PC-9 (cell line): Measurements from ENCODE around the gene GDF2. TPM values are rescaled to one million over a fixed set of nuclear protein-coding genes. Genes with fewer than 3 reads are reported as not detected.

ENCODE experiments used
- BruUV-seq: library from RNA; stranded (reverse); fragments of 400-500 nt; replicated peaks from 2 replicates; lab custom pipeline; 2021; lab: Mats Ljungman, UMichigan
- CTCF ChIA-PET: fragments of 300-600 bp; sonication (Branson Sonifier 250); formaldehyde crosslinking; loops from one replicate; lab custom pipeline; 2022; ENCODE audit warnings: antibody characterized with exemption; lab: Charles Lee
- POLR2A ChIA-PET: fragments of 300-600 bp; sonication (Branson Sonifier 250); formaldehyde crosslinking; loops from one replicate; lab custom pipeline; 2022; ENCODE audit warnings: antibody characterized with exemption; ENCODE audit not compliant: unreplicated experiment; lab: Charles Lee
- DNase-seq, 2 experiments: peaks; one replicate each; pipeline versions ENCODE4 v3.0.0 to v3.0.0-alpha.2; 2015 to 2022; ENCODE audit warnings: mixed read lengths in 1 of 2
- H2AFZ ChIP-seq: fragments of 200-600 bp; sonication (generic); 2 replicates; pipeline ENCODE4 v1.8.1; 2017; ENCODE audit warnings: antibody characterized with exemption
- H3F3A ChIP-seq: fragments of 200-600 bp; sonication (generic); 2 replicates; pipeline ENCODE4 v1.8.1; 2017; ENCODE audit warnings: antibody characterized with exemption, mild to moderate bottlenecking, low read depth; ENCODE audit not compliant: insufficient read depth
- H3K27ac ChIP-seq: fragments of 200-600 bp; sonication (generic); 2 replicates; pipeline ENCODE4 v1.6.1; 2016; ENCODE audit warnings: mixed run types
- H3K27me3 ChIP-seq: fragments of 200-600 bp; sonication (generic); 2 replicates; pipeline ENCODE4 v1.6.1; 2016; ENCODE audit warnings: low read depth, mixed run types; ENCODE audit not compliant: insufficient read depth
- H3K36me3 ChIP-seq: fragments of 200-600 bp; sonication (generic); 2 replicates; pipeline ENCODE4 v1.6.1; 2016; ENCODE audit warnings: low read depth, mixed run types
- H3K4me1 ChIP-seq: fragments of 200-600 bp; sonication (generic); replicated peaks from 2 replicates; pipeline ENCODE4 v1.6.1; 2016; ENCODE audit warnings: mixed run types; ENCODE audit not compliant: insufficient read depth
- H3K4me2 ChIP-seq: fragments of 200-600 bp; sonication (generic); 2 replicates; pipeline ENCODE4 v1.6.1; 2017; ENCODE audit warnings: mixed run types
- H3K4me3 ChIP-seq: fragments of 200-600 bp; sonication (generic); 2 replicates; pipeline ENCODE4 v1.6.1; 2016; ENCODE audit warnings: mixed run types
- H3K79me2 ChIP-seq: fragments of 200-600 bp; sonication (generic); 2 replicates; pipeline ENCODE4 v1.6.1; 2017; ENCODE audit warnings: low read depth, mixed run types
- H3K9me2 ChIP-seq: fragments of 200-600 bp; sonication (generic); 2 replicates; pipeline ENCODE4 v1.8.1; 2017; ENCODE audit warnings: mild to moderate bottlenecking; ENCODE audit not compliant: insufficient read depth
- H3K9me3 ChIP-seq: fragments of 200-600 bp; sonication (generic); 2 replicates; pipeline ENCODE4 v1.8.1; 2016; ENCODE audit warnings: low read depth; ENCODE audit not compliant: insufficient read depth
- H4K20me1 ChIP-seq: fragments of 200-600 bp; sonication (generic); 2 replicates; pipeline ENCODE4 v1.8.1; 2017; ENCODE audit not compliant: insufficient read depth
- EZH2 ChIP-seq: fragments of 200-600 bp; sonication (generic); IDR thresholded peaks from 2 replicates; pipeline ENCODE4 v1.8.0; 2017; ENCODE audit warnings: antibody characterized with exemption, low read depth
- intact Hi-C: fragments of 100-400 bp; cut with micrococcal nuclease; formaldehyde crosslinking; loops from one replicate; pipeline ENCODE4 v1.10.0; 2022; ENCODE audit not compliant: unreplicated experiment
- total RNA-seq: library from RNA; stranded (reverse); gene quantifications from 2 replicates; pipeline ENCODE4 v1.2.3, GENCODE V29; 2021
- TF ChIP-seq, protein P1 (sequence below): fragments of 200-600 bp; sonication (generic); conservative IDR thresholded peaks from 2 replicates; pipeline ENCODE4 v1.6.1; 2017; ENCODE audit warnings: mixed run types, antibody characterized with exemption, mild to moderate bottlenecking, moderate library complexity

Gene GDF2
- total RNA-seq, 1 experiment from 2014 or later, result not detected

- H3K27ac ChIP-seq, result no peak overlapping the region
- CTCF ChIA-PET, result no interaction called here
- no peak overlapping the region for H3K4me3 ChIP-seq
- H3K27me3 ChIP-seq, result peaks cover 10% of the 10 kb centered on the region
- H3K9me2 ChIP-seq, result no peaks in the 10 kb centered on the region
- H2AFZ ChIP-seq, result no peak overlapping the region
- H3F3A ChIP-seq, result no peaks in the 10 kb centered on the region
- H3K4me1 ChIP-seq, result no peaks in the 10 kb centered on the region
- H3K9me3 ChIP-seq, result no peaks in the 10 kb centered on the region
- no peaks in the 10 kb centered on the region for H3K79me2 ChIP-seq
- DNase-seq, result no peak
- no peaks in the 10 kb centered on the region for H3K36me3 ChIP-seq
- POLR2A ChIA-PET, result no interaction called here
- no TSS peak for BruUV-seq
- no peak overlapping the region for H3K4me2 ChIP-seq
- TF ChIP-seq, protein P1, sequence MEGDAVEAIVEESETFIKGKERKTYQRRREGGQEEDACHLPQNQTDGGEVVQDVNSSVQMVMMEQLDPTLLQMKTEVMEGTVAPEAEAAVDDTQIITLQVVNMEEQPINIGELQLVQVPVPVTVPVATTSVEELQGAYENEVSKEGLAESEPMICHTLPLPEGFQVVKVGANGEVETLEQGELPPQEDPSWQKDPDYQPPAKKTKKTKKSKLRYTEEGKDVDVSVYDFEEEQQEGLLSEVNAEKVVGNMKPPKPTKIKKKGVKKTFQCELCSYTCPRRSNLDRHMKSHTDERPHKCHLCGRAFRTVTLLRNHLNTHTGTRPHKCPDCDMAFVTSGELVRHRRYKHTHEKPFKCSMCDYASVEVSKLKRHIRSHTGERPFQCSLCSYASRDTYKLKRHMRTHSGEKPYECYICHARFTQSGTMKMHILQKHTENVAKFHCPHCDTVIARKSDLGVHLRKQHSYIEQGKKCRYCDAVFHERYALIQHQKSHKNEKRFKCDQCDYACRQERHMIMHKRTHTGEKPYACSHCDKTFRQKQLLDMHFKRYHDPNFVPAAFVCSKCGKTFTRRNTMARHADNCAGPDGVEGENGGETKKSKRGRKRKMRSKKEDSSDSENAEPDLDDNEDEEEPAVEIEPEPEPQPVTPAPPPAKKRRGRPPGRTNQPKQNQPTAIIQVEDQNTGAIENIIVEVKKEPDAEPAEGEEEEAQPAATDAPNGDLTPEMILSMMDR, result no peak
- TF ChIP-seq EZH2, result no peak
- intact Hi-C loops, result no loop called here
- no peaks in the 10 kb centered on the region for H4K20me1 ChIP-seq
Observed at GRCh38 chr10:47296156-47296894, 25.9 kb upstream of the GDF2 start.

DNA sequence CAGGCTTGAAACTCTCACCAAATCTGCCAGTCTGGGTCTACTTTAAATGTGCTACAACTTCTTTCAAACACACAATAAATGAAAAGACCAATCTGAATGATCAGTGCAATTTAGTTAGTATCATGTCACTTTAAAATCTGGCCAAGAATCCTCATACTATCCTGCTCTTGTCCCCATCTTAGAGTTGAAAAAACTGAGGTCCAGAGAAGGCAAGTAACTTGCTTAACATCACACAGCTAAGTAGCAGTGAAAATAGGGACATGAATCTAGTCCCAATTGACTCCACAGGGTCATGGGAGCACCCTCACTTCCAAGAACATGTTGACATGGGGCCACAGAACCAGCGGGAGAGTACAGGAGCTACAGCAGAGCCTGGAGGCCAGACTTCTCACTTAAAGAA, 25.3 kb upstream of the GDF2 start:
- DNase-seq, result no peak
- Histone ChIP-seq H3K79me2 (no peaks in the 10 kb centered on the region), H3K36me3 (no peaks in the 10 kb centered on the region), H3K27ac (no peak overlapping the region), H3K9me3 (no peaks in the 10 kb centered on the region), H3K4me3 (no peak overlapping the region), H2AFZ (no peak overlapping the region), H3F3A (no peaks in the 10 kb centered on the region), H3K4me1 (no peaks in the 10 kb centered on the region), H4K20me1 (no peaks in the 10 kb centered on the region), H3K9me2 (no peaks in the 10 kb centered on the region), H3K27me3 (peaks cover 9% of the 10 kb centered on the region; the same call in 1 of the 2 replicates), H3K4me2 (no peak overlapping the region)
- no TSS peak for BruUV-seq
- ChIA-PET CTCF (interaction anchor here (0.8 kb wide), 1 partner anchor 252 kb away, joined by 4 read pairs; no protein-coding TSS in a partner anchor), POLR2A (no interaction called here)
- TF ChIP-seq, protein P1, result no peak
- no peak for TF ChIP-seq EZH2
- intact Hi-C loops, result no loop called here

- TF ChIP-seq, protein P1, result no peak
- no peak for TF ChIP-seq EZH2
- POLR2A ChIA-PET, result no interaction called here
- Histone ChIP-seq H3K9me2 (no peaks in the 10 kb centered on the region), H3F3A (no peaks in the 10 kb centered on the region), H4K20me1 (no peaks in the 10 kb centered on the region), H3K4me3 (no peak overlapping the region), H3K4me2 (no peak overlapping the region), H3K4me1 (no peaks in the 10 kb centered on the region), H2AFZ (no peak overlapping the region), H3K36me3 (no peaks in the 10 kb centered on the region), H3K27me3 (peaks cover 9% of the 10 kb centered on the region; the same call in 1 of the 2 replicates), H3K9me3 (no peaks in the 10 kb centered on the region), H3K79me2 (no peaks in the 10 kb centered on the region), H3K27ac (no peak overlapping the region)
- no peak for DNase-seq
- BruUV-seq, result no TSS peak
- CTCF ChIA-PET, result interaction anchor here (0.8 kb wide), 1 partner anchor 253 kb away, joined by 4 read pairs; no protein-coding TSS in a partner anchor
- intact Hi-C loops, result no loop called here
Observed at GRCh38 chr10:47297866-47298540, 24.3 kb upstream of the GDF2 start.
